HepG2 (cell line): ENCODE results near the gene EMC9. TPM values are rescaled to one million over a fixed set of nuclear protein-coding genes. Genes with fewer than 3 reads are reported as not detected.

Experiments used
- ARID2 ChIP-seq: sonication (generic); formaldehyde crosslinking; IDR thresholded peaks from 2 replicates; pipeline ENCODE4 v1.8.1; 2022; ENCODE audit warnings: mild to moderate bottlenecking, missing genetic modification reagents, borderline replicate concordance
- ATF3 ChIP-seq: sonication (generic); formaldehyde crosslinking; IDR thresholded peaks from 2 replicates; pipeline ENCODE4 v1.4.0; 2020; ENCODE audit warnings: missing genetic modification reagents
- ERF ChIP-seq: IDR thresholded peaks from 2 replicates; pipeline ENCODE4 v1.6.1; 2018; ENCODE audit warnings: missing biosample characterization, missing genetic modification reagents
- FOXJ3 ChIP-seq: sonication (generic); formaldehyde crosslinking; IDR thresholded peaks from 2 replicates; pipeline ENCODE4 v1.4.0; 2020; ENCODE audit warnings: missing genetic modification reagents, mild to moderate bottlenecking, borderline replicate concordance
- GATAD1 ChIP-seq: IDR thresholded peaks from 2 replicates; pipeline ENCODE4 v1.6.1; 2016; ENCODE audit warnings: missing genetic modification reagents, missing compliant biosample characterization
- IRX3 ChIP-seq: sonication (generic); formaldehyde crosslinking; IDR thresholded peaks from 2 replicates; pipeline ENCODE4 v1.8.1; 2023; ENCODE audit warnings: mild to moderate bottlenecking, low read depth, missing genetic modification reagents, borderline replicate concordance
- LCORL ChIP-seq, 2 experiments: fragments of 450-650 bp in 1 of 2; sonication (generic) in 1 of 2; formaldehyde crosslinking in 1 of 2; IDR thresholded peaks; 2 replicates each; pipeline versions ENCODE4 v1.5.0 to v1.6.1; 2017 to 2020; ENCODE audit warnings: antibody characterized with exemption in 1 of 2, missing genetic modification reagents in 1 of 2
- NFE2L1 ChIP-seq: sonication (generic); formaldehyde crosslinking; IDR thresholded peaks from 2 replicates; pipeline ENCODE4 v1.4.0; 2020; ENCODE audit warnings: missing genetic modification reagents, mild to moderate bottlenecking, borderline replicate concordance
- PAX8 ChIP-seq: sonication (generic); formaldehyde crosslinking; IDR thresholded peaks from 2 replicates; pipeline ENCODE4 v1.8.0; 2022; ENCODE audit warnings: mild to moderate bottlenecking, missing genetic modification reagents, borderline replicate concordance
- ZFP1 ChIP-seq: IDR thresholded peaks from 2 replicates; pipeline ENCODE4 v1.6.1; 2016
- ZNF136 ChIP-seq: sonication (generic); formaldehyde crosslinking; IDR thresholded peaks from 2 replicates; pipeline ENCODE4 v1.8.1; 2022; ENCODE audit warnings: low read depth, mild to moderate bottlenecking, moderate library complexity, missing genetic modification reagents
- ZNF446 ChIP-seq: sonication (generic); formaldehyde crosslinking; IDR thresholded peaks from 2 replicates; pipeline ENCODE4 v1.5.0; 2020; ENCODE audit warnings: mild to moderate bottlenecking, missing genetic modification reagents
- ZNF563 ChIP-seq: sonication (generic); formaldehyde crosslinking; IDR thresholded peaks from 2 replicates; pipeline ENCODE4 v1.8.0; 2022; ENCODE audit warnings: mild to moderate bottlenecking, moderate library complexity, missing genetic modification reagents
- ZNF572 ChIP-seq: sonication (generic); formaldehyde crosslinking; IDR thresholded peaks from 2 replicates; pipeline ENCODE4 v1.5.1; 2020; ENCODE audit warnings: mild to moderate bottlenecking, missing genetic modification reagents
- ZNF775 ChIP-seq: sonication (generic); formaldehyde crosslinking; IDR thresholded peaks from 2 replicates; pipeline ENCODE4 v1.4.0; 2020; ENCODE audit warnings: missing genetic modification reagents, mild to moderate bottlenecking, moderate library complexity, borderline replicate concordance
- ZNF781 ChIP-seq: sonication (generic); formaldehyde crosslinking; IDR thresholded peaks from 2 replicates; pipeline ENCODE4 v1.5.1; 2020; ENCODE audit warnings: borderline replicate concordance, mild to moderate bottlenecking, missing genetic modification reagents; ENCODE audit errors: not compliant biosample characterization
- polyA plus RNA-seq, 8 experiments: library from polyadenylated mRNA; depleted of rRNA in 3 of 8; stranded (reverse) in 7 of 8; unstranded in 1 of 8; fragments of >200 nt; fragmentation: Illumina TruSeq in 4 of 8; extraction: Trizol in 4 of 8; gene quantifications; 2 replicates each; pipeline versions ENCODE4 v1.2.1 to v1.2.3, GENCODE V29; 2011 to 2016; ENCODE audit warnings: low read depth in 4 of 8, missing spikeins in 1 of 8, mixed read lengths in 1 of 8; ENCODE audit not compliant: insufficient read depth in 1 of 8
- total RNA-seq, 5 experiments: library from RNA; depleted of rRNA; stranded (reverse); fragments of >200 nt; fragmentation: Illumina TruSeq; extraction: Trizol; gene quantifications; 2 replicates each; pipeline ENCODE4 v1.2.3, GENCODE V29; 2016; ENCODE audit warnings: low read depth in 1 of 5
- TF ChIP-seq, protein P1 (sequence below): IDR thresholded peaks from 2 replicates; pipeline ENCODE4 v1.6.1; 2016
- TF ChIP-seq, protein P2 (sequence below): sonication (generic); formaldehyde crosslinking; IDR thresholded peaks from 2 replicates; pipeline ENCODE4 v1.8.0; 2022; ENCODE audit warnings: low read depth, missing genetic modification reagents
- TF ChIP-seq, protein P3 (sequence below): sonication (generic); formaldehyde crosslinking; IDR thresholded peaks from 2 replicates; pipeline ENCODE4; 2020; ENCODE audit warnings: missing genetic modification reagents, mild to moderate bottlenecking, borderline replicate concordance
- TF ChIP-seq, protein P4 (sequence below): sonication (generic); formaldehyde crosslinking; IDR thresholded peaks from 2 replicates; pipeline ENCODE4 v1.5.0; 2020; ENCODE audit warnings: mild to moderate bottlenecking, low read depth, missing genetic modification reagents, borderline replicate concordance

Gene EMC9
- total and polyA plus RNA-seq, 2 of the 13 experiments (the other 11 are each of a cell fraction or from before 2014, with no cell fraction given): 60.5 to 78.7 TPM

GRCh38 chr14:24188251-24189058, 47.1 kb upstream of the EMC9 start, which contains the start of gene IPO4 (continued):
- TF ChIP-seq FOXJ3 (peak; percentile 84), ZNF563 (CRISPR knock-in tag) (peak; percentile 100), ZFP1 (CRISPR knock-in tag) (peak; percentile 98), ERF (CRISPR knock-in tag) (peak; percentile 100), ZNF572 (CRISPR knock-in tag) (peak; percentile 89; the same call in 1 of the 2 replicates), IRX3 (CRISPR knock-in tag) (peak; percentile 98), ZNF136 (CRISPR knock-in tag) (peak; percentile 99), PAX8 (CRISPR knock-in tag) (0 out of 2 replicates have a peak, but pooled peaks have one; percentile 73), NFE2L1 (CRISPR knock-in tag) (no peak; the same call in 1 of the 2 replicates), ARID2 (peak; percentile 100), GATAD1 (CRISPR knock-in tag) (peak; percentile 98), ATF3 (peak; percentile 83), ZNF781 (CRISPR knock-in tag) (peak; percentile 97), LCORL (IDR thresholded peaks at IDR 0.05) (no peak), LCORL (CRISPR knock-in tag; IDR thresholded peaks at IDR 0.05) (peak; percentile 93), ZNF446 (CRISPR knock-in tag) (peak; percentile 39; the same call in 1 of the 2 replicates), ZNF775 (CRISPR knock-in tag) (peak; percentile 56; the same call in 1 of the 2 replicates)
- TF ChIP-seq, protein P1, sequence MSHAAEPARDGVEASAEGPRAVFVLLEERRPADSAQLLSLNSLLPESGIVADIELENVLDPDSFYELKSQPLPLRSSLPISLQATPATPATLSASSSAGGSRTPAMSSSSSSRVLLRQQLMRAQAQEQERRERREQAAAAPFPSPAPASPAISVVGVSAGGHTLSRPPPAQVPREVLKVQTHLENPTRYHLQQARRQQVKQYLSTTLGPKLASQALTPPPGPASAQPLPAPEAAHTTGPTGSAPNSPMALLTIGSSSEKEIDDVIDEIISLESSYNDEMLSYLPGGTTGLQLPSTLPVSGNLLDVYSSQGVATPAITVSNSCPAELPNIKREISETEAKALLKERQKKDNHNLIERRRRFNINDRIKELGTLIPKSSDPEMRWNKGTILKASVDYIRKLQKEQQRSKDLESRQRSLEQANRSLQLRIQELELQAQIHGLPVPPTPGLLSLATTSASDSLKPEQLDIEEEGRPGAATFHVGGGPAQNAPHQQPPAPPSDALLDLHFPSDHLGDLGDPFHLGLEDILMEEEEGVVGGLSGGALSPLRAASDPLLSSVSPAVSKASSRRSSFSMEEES (CRISPR knock-in tag): peak; percentile 96
- TF ChIP-seq, protein P2, sequence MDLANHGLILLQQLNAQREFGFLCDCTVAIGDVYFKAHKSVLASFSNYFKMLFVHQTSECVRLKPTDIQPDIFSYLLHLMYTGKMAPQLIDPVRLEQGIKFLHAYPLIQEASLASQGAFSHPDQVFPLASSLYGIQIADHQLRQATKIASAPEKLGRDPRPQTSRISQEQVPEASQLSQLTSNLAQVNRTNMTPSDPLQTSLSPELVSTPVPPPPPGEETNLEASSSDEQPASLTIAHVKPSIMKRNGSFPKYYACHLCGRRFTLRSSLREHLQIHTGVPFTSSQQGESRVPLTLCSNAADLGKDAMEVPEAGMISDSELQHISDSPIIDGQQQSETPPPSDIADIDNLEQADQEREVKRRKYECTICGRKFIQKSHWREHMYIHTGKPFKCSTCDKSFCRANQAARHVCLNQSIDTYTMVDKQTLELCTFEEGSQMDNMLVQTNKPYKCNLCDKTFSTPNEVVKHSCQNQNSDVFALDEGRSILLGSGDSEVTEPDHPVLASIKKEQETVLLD: no peak
- TF ChIP-seq, protein P3, sequence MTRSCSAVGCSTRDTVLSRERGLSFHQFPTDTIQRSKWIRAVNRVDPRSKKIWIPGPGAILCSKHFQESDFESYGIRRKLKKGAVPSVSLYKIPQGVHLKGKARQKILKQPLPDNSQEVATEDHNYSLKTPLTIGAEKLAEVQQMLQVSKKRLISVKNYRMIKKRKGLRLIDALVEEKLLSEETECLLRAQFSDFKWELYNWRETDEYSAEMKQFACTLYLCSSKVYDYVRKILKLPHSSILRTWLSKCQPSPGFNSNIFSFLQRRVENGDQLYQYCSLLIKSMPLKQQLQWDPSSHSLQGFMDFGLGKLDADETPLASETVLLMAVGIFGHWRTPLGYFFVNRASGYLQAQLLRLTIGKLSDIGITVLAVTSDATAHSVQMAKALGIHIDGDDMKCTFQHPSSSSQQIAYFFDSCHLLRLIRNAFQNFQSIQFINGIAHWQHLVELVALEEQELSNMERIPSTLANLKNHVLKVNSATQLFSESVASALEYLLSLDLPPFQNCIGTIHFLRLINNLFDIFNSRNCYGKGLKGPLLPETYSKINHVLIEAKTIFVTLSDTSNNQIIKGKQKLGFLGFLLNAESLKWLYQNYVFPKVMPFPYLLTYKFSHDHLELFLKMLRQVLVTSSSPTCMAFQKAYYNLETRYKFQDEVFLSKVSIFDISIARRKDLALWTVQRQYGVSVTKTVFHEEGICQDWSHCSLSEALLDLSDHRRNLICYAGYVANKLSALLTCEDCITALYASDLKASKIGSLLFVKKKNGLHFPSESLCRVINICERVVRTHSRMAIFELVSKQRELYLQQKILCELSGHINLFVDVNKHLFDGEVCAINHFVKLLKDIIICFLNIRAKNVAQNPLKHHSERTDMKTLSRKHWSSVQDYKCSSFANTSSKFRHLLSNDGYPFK: peak; percentile 96
- TF ChIP-seq, protein P4, sequence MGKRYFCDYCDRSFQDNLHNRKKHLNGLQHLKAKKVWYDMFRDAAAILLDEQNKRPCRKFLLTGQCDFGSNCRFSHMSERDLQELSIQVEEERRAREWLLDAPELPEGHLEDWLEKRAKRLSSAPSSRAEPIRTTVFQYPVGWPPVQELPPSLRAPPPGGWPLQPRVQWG (CRISPR knock-in tag): no peak
